ENCODE data around the gene ASMTL.
"Not testable (repeated sequence)": the region's sequence is repeated elsewhere in the genome, so short reads cannot be mapped to it uniquely, and the experiment has no call there.

ASMTL gene

GRCh38 chrX:1481636-1482529 lies 29.2 kb upstream of the ASMTL start:
- DNase-seq = no peak

DNA sequence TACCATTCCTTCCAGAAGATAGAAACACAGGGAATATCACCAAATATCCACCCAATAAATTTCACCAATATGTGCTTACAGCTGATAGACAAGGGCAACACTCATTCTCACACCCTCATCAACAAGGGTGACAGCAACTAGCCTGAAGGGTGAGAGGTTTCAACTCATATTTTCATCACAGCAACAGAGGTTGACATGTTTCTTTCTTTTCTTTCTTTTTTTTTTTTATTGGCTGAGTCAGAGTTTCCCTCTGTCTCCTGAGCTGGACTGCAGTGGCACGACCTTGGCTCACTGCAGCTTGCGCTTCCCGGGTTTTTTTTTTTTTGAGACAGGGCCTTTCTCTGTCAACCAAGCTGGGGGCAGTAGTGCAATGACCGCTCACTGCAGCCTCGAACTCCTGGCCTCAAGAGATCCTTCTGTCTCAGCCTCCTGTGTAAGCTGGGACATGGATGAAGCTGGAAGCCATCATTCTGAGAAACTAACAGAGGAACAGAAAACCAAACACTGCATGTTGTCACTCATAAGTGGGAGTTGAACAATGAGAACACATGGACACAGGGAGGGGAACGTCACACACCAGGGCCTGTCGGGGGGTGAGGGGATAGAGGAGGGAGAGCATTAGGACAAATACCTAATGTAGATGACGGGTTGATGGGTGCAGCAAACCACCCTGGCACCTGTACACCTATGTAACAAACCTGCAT lies 27.5 kb upstream of the ASMTL start:
- no peak for DNase-seq

- DNase-seq = no peak
Measured at GRCh38 chrX:1477801-1478458, 25.2 kb upstream of the ASMTL start.

- no peak for DNase-seq
Measured at GRCh38 chrX:1477229-1477628, 24.5 kb upstream of the ASMTL start.

- DNase-seq = no peak
Measured at GRCh38 chrX:1476682-1477081, 24.0 kb upstream of the ASMTL start.

DNA sequence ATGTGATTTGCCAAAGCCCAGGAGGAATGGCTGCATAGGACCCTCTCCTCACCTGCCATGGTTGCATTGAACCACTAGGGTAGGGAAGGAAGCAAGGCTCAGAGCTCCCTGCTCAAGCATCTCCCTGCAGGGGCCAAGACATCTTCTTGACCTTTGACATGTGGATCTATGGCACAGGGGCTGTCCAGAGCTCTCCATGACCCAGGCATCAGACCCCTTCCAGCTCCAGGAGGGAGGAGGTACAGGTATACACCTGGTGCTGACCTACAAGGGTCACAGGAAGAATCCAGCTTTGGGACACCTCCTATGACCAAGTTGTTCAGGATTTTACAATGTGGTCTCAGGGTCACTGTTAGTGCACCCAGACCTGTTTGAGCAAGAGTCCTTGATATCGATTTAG lies 23.2 kb upstream of the ASMTL start:
- no peak for DNase-seq

- no peak for DNase-seq
Measured at GRCh38 chrX:1475481-1475880, 22.8 kb upstream of the ASMTL start.

DNA sequence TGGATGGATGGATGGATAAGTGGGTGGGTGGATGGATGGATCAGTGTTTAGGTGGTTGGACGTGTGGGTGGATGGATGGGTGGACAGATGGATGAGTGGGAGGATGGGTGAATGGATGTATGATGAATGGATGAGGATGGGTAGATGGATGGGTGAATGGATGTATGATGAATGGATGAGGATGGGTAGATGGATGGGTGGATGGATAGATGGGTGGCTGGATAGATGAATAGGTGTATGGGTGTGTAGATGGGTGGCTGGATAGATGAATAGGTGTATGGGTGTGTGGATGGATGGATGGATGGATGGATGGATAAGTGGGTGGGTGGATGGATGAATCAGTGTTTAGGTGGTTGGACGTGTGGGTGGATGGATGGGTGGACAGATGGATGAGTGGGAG lies 21.9 kb upstream of the ASMTL start:
- DNase-seq = not testable (repeated sequence)

- DNase-seq = no peak
Measured at GRCh38 chrX:1472975-1473374, 20.3 kb upstream of the ASMTL start.

DNA sequence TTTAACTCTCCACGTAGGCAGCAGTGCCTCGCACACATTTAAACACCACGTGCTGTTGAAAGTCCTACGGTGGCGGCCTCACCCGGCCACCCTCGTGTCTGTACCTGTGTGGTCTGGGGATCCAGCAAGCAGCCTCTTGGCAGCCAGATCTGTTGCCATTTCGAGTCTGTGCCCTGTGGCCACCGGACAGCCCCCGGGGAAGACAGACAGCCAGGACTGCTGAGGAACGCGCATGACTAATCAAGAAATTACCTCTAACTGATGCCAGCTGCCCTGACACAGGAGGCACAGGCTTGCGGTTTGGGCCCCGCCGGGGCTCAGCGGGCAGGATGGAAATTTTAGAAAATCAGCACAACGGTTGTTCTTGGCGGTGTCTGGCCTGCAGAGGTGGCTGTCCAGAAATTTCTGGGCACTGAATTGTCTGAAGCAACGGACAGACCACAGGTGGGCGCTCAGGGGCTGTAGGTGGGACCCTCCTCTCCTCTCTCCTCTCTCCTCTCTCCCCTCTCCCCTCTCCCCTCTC lies 15.6 kb upstream of the ASMTL start:
- no peak for DNase-seq

GRCh38 chrX:1466971-1467561 lies 14.4 kb upstream of the ASMTL start:
- no peak for DNase-seq

DNA sequence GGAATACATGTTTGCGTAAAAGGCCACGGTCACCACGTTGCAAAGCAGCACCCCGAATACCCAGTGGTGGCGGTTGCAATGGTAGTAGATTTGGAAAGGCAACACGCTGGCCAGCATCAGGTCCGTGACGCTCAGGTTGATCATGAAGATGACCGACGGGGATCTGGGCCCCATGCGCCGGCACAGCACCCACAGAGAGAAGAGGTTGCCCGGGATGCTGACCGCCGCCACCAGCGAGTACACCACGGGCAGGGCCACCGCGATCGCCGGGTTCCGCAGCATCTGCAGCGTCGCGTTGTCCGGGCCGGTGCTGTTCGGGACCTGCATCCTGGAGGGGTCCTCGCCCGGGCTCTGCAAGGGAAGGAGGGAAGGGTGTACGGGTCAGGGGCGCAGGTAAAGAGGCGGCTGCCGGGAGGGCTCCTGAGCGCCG lies 13.5 kb upstream of the ASMTL start:
- no peak for DNase-seq

- DNase-seq = no peak
Measured at GRCh38 chrX:1465286-1466231, 12.8 kb upstream of the ASMTL start.

GRCh38 chrX:1464971-1465285 lies 12.2 kb upstream of the ASMTL start:
- DNase-seq = no peak

DNA sequence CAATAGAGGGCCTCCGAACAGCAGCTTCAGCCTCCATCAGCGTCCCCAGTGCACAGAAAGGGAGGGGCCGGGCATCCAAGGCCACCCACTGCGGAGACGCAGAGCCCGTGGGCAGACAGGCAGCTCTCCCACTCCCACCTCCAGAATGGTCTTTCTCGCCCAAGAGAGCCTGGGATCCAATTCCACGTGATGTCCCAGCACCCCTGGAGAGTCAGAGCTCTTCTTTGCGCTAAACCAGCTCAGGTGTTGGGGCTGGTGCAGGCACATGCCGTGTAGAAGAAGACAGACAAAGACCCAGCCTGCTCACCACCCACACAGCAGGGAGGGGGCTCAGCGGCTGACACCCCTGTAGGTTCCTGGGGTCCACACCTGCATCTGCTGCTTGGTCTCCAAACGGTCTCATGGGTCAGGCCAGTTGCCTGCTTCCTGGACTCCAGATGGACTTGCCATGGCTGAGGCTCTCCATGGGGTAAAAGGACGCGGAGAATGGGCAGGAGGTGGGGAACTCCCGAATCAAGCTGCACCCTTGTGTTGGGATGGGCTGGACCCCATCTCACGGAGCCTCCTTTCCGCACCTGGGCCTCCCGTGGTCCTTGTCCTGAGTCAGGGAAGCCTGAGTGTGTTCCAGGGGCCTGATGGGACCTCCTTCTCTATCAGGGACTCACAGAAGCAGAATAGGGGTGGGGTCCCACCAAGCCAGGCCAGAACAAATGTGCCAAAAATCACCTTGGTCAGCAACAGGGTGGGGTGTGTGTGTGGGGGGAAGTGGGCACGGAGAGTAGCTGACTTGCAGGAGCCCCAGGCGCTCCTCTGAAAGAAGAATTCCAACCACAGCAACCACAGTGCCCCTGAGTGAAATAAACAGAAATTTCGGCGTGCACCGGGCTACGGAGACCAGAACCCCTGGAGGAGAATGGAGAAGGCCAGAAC lies 11.6 kb upstream of the ASMTL start:
- DNase-seq = no peak

DNA sequence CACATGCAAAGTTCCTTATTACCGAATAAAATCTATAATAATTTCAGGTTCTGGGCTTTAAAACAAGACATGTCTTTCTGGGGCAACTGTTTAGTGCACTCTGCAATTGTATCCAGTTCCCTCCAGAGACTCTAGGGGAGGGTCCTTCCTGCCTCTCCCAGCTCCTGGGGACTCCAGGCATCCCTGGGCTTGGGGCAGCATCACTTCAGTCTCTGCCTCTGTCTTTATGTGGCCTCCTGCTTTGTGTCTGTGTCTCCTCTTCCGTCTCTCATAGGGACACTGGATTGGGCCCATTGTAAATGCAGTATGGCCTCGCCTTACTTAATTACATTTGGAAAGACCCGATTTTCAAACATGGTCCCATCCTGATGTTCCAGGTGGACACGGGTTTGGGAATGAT lies 10.9 kb upstream of the ASMTL start:
- no peak for DNase-seq

DNA sequence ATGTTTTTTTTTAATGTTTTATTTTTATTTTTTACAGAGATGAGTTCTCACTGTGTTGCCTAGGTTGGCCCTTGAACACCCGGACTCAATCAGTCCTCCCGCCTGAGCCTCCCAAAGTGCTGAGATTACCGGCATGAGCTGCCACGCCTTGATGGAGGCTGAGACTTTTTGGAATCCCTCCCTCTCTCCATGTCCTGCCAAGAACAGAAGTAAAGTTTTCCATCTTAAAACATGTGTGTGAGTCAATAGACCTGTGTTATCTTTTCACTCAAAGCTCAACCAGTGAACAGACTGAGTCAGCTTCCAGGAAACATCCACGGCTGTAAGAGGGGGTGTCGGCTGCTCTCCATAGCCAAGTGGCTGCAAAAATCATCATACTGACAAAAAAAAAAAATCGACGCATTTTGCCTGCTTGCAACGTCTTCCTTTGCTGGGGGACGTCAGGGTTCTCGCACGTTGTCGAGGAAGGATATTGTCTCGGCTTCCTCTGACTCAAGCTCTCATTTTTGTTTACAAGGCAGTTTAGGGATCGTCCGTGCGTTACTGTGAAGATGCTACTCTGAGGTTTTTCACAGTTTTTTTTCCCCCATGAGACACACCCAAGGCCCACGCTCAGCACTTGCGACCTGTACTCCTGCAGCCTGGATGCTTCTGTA lies 10.0 kb upstream of the ASMTL start:
- DNase-seq = no peak

DNA sequence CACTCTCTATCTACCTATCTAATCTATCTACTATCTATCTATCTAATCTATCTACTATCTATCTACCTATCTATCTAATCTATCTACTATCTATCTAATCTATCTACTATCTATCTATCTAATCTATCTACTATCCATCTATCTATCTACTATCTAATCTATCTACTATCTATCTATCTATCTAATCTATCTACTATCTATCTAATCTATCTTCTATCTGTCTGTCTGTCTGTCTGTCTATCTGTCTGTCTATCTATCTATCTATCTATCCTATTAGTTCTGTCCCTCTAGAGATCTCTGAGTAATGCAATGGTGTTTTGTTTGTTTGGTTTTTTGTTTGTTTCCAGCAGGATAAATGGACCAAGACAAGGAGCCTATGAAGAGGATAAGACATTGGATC lies 9.4 kb upstream of the ASMTL start:
- no peak for DNase-seq

DNA sequence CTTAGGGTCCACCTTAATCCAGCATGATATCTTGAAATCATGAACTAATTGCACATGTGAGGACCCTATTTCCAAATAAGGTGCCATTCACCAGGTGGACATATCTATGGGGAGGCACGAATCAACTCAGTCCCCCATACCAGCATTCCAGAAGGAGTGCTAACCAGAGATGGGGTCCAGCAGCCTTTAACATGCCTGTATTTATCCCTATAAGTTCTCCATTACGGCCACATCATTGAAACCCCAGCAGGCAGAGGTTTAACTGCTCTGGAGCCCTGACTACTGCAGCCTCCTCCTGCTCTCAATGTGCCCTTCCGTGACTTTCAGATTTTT lies 3.2 kb upstream of the ASMTL start:
- DNase-seq = no peak

All from anterior cingulate cortex (tissue), 58 donors.